Measurements from ENCODE around the gene ECM2. TPM values are rescaled to one million over a fixed set of nuclear protein-coding genes. Genes with fewer than 3 reads are reported as not detected.
A peak's percentile ranks its signal among the peaks of the same experiment; 100 is the strongest.

The ECM2 gene
- total RNA-seq, 4 donors from 2014 or later = 9.6 to 20.1 (median 12.1) TPM

- DNase-seq = no peak
- no peaks in the 10 kb centered on the region for H3K4me1 ChIP-seq
- no peak overlapping the region for H3K27ac ChIP-seq
- TF ChIP-seq CTCF (IDR thresholded peaks at IDR 0.05) (no peak), POLR2A (IDR thresholded peaks at IDR 0.05) (no peak)
- H3K36me3 ChIP-seq = no peaks in the 10 kb centered on the region
- H3K9me3 ChIP-seq = no peaks in the 10 kb centered on the region
- no peaks in the 10 kb centered on the region for H3K27me3 ChIP-seq
- no peak overlapping the region for H3K4me3 ChIP-seq
Observed at GRCh38 chr9:92547356-92547755, 11.6 kb upstream of the ECM2 start.

DNA sequence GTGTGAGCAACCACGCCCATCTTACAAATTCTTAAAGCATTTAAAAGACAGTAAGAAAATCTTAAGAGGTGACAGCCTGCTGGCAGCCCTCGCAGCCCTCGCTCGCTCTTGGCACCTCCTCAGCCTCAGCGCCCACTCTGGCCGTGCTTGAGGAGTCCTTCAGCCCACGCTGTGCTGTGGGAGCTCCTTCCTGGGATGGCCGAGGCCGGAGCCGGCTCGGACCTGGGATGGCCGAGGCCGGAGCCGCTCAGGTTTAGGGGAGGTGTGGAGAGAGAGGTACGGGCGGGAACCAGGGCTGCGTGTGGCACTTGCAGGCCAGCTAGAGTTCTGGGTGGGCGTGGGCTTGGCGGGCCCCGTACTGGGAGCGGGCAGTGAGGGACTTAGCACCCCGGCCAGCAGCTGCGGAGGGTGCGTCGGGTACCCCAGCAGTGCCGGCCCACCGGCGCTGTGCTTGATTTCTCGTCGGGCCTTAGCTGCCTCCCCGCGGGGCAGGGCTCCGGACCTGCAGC, 9.3 kb upstream of the ECM2 start:
- no peaks in the 10 kb centered on the region for H3K27me3 ChIP-seq
- DNase-seq = no peak
- H3K4me3 ChIP-seq = no peak overlapping the region

DNA sequence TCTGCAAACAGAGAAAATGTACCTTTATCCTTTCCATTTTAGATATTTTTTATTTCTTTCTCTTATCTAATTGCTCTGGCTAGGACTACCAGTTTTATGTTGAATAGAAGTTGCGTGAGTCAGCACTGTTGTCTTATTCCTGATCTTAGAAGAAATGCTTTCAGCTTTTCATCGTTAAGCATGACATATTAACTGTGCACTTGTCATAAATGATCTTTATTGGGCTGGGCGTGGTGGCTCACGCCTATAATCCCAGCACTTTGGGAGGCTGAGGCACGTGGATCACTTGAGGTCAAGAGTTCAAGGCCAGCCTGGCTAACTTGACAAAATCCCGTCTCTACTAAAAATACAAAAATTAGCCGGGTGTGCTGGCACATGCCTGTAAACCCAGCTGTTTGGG, 8.2 kb upstream of the ECM2 start:
- no peak overlapping the region for H3K27ac ChIP-seq
- H3K4me3 ChIP-seq = no peak overlapping the region
- no peaks in the 10 kb centered on the region for H3K36me3 ChIP-seq
- no peaks in the 10 kb centered on the region for H3K4me1 ChIP-seq
- peak in 1 of 3 donors; percentile 58 for DNase-seq
- TF ChIP-seq POLR2A (IDR thresholded peaks at IDR 0.05) = no peak
- no peak for TF ChIP-seq CTCF (IDR thresholded peaks at IDR 0.05)
- no peaks in the 10 kb centered on the region for H3K27me3 ChIP-seq
- H3K9me3 ChIP-seq = no peaks in the 10 kb centered on the region

More for the DNA sequence above, 9.3 kb upstream of the ECM2 start:
- H3K9me3 ChIP-seq = no peaks in the 10 kb centered on the region
- no peak for TF ChIP-seq CTCF (IDR thresholded peaks at IDR 0.05)
- no peak for TF ChIP-seq POLR2A (IDR thresholded peaks at IDR 0.05)
- no peak overlapping the region for H3K27ac ChIP-seq
- no peaks in the 10 kb centered on the region for H3K4me1 ChIP-seq
- H3K36me3 ChIP-seq = no peaks in the 10 kb centered on the region

DNA sequence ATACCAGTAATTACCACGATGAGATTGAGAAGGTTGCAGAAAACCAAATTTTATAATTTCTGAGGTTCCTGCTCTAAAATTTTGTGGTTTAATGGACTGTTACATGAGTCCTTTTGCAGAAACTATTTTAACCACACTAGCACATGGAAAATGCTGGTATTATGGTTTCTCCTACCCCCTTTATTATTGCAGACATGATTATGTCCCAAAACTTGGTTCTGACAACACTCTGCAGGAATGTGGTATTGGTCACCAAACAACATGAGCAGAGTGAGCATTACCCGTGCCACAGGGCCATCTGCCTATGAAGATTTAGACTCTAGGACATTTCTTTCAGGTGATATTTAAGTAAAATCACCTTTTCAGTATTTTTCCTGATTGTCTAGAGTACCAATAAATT, 2.8 kb upstream of the ECM2 start:
- H3K27me3 ChIP-seq = no peaks in the 10 kb centered on the region
- H3K36me3 ChIP-seq = no peaks in the 10 kb centered on the region
- no peak for DNase-seq
- H3K27ac ChIP-seq = no peak overlapping the region
- peaks cover 0 to 8% (median 0%) of the 10 kb centered on the region in 4 donors for H3K4me1 ChIP-seq
- H3K9me3 ChIP-seq = no peaks in the 10 kb centered on the region
- H3K4me3 ChIP-seq = no peak overlapping the region
- TF ChIP-seq POLR2A (IDR thresholded peaks at IDR 0.05) (no peak), CTCF (IDR thresholded peaks at IDR 0.05) (no peak)

GRCh38 chr9:92534674-92535073, 1.1 kb downstream of the ECM2 start:
- Histone ChIP-seq H3K4me1 (peaks cover 0 to 8% (median 0%) of the 10 kb centered on the region in 4 donors), H3K9me3 (no peaks in the 10 kb centered on the region), H3K27me3 (no peaks in the 10 kb centered on the region), H3K27ac (peak overlapping the region in 2 of 4 donors; percentile 70), H3K36me3 (no peaks in the 10 kb centered on the region), H3K4me3 (peak overlapping the region in 2 of 4 donors; percentile 34 to 37)
- TF ChIP-seq CTCF (IDR thresholded peaks at IDR 0.05) (no peak), POLR2A (IDR thresholded peaks at IDR 0.05) (no peak)
- DNase-seq = no peak

- Histone ChIP-seq H3K27ac (peak overlapping the region in 2 of 4 donors; percentile 70), H3K9me3 (no peaks in the 10 kb centered on the region), H3K4me1 (peaks cover 0 to 8% (median 0%) of the 10 kb centered on the region in 4 donors), H3K36me3 (no peaks in the 10 kb centered on the region), H3K27me3 (no peaks in the 10 kb centered on the region), H3K4me3 (peak overlapping the region in 2 of 4 donors; percentile 34 to 37)
- DNase-seq = no peak
- TF ChIP-seq POLR2A (IDR thresholded peaks at IDR 0.05) (no peak), CTCF (IDR thresholded peaks at IDR 0.05) (no peak)
Observed at GRCh38 chr9:92534204-92534603, 1.6 kb downstream of the ECM2 start.

Data from Peyer's patch (tissue), 4 donors.